GM12864 (cell line): ENCODE measurements around the gene C12orf76.

Source experiments
- DNase-seq: peaks from one replicate; pipeline ENCODE4 v3.0.0-alpha.2; 2011; ENCODE audit warnings: low read depth
- H3K4me3 ChIP-seq: 2 replicates; pipeline ENCODE4 v1.5.1; 2011; ENCODE audit warnings: mild to moderate bottlenecking, low read depth, low read length, control low read depth
- CTCF ChIP-seq: IDR thresholded peaks from 2 replicates; pipeline ENCODE4 v1.5.1; 2011; ENCODE audit warnings: low read depth, mild to moderate bottlenecking, moderate library complexity, low read length, control low read depth, inconsistent platforms; ENCODE audit errors: missing control alignments

C12orf76 gene

DNA sequence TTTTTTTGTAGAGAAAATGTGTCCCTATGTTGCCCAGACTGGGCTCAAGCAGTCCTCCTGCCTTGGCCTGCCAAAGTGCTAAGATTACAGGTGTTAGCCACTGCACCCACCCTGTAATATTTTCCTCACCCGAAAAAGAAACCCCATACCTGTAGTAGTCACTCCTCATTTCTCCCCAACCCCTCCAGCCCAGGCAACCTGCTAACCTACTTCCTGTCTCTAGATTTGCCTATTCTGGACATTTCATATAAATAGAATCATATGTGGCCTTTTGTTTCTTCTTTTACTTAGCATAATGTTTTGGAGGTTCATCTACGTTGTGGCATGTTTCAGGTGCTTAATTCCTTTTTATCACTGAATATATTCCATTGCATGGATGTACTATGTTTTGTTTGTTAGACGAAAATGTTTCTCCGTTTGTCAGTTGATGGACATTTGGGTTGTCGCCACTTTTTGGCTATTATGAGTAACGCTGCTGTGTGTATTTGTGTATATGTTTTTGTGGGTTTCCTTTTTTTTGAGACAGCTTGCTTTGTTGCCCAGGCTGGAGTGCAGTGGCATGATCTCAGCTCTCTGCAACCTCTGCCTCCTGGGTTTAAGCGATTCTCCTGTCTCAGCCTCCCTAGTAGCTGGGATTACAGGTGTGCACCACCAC is 42.9 kb downstream of the C12orf76 start:
- H3K4me3 ChIP-seq = peak overlapping the region; percentile 25
- no peak for DNase-seq
- TF ChIP-seq CTCF = no peak

- DNase-seq = peak; percentile 68
- no peak overlapping the region; the same call in 1 of the 2 replicates for H3K4me3 ChIP-seq
- no peak for TF ChIP-seq CTCF
Measured at GRCh38 chr12:110004598-110004997, 43.7 kb downstream of the C12orf76 start.

- DNase-seq = no peak
- no peak overlapping the region for H3K4me3 ChIP-seq
- TF ChIP-seq CTCF = no peak
Measured at GRCh38 chr12:110002676-110003515, 45.4 kb downstream of the C12orf76 start.

GRCh38 chr12:110001596-110001995 is 46.7 kb downstream of the C12orf76 start:
- no peak for DNase-seq
- H3K4me3 ChIP-seq = peak overlapping the region; percentile 81; the same call in 1 of the 2 replicates
- TF ChIP-seq CTCF = no peak

DNA sequence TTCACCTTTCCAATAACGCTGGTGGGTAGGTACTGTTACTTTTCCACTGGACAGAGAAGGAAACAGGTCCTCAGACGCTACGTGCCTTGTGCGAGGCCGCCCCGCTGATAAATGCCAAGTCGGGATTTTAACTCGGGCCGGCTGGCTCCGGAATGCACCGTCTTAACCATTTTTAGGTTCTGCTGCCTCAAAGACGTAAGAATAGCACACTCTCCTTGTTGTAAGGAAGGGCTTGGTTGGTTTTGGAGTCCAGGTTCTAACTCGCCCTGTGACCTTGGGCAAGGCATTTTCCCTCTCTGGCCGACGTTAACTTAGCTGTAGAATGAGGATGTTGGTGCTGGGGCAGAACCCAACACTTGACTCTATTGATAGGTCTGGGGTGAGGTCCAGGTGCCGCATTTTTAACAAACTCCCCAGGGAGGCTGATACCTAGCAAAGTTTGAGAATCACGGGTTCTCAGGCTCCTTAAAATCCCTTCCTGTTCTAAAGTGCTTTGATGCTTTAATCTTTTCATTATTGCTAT is 48.3 kb downstream of the C12orf76 start:
- H3K4me3 ChIP-seq = peak overlapping the region; percentile 81
- TF ChIP-seq CTCF = no peak
- DNase-seq = no peak

GRCh38 chr12:109999649-109999971 is 48.7 kb downstream of the C12orf76 start:
- peak overlapping the region; percentile 81 for H3K4me3 ChIP-seq
- TF ChIP-seq CTCF = no peak
- DNase-seq = no peak
